Measurements from ENCODE around the gene CXXC4. TPM values are rescaled to one million over a fixed set of nuclear protein-coding genes. Genes with fewer than 3 reads are reported as not detected.

CXXC4 gene
- total RNA-seq, 1 donor from 2014 or later, result not detected

GRCh38 chr4:104500442-104500841 is 5.7 kb upstream of the CXXC4 start:
- Mint-ChIP-seq H3K4me1 (ENCODE audit: low read depth) (peaks cover 2% of the 10 kb centered on the region), H3K27me3 (ENCODE audit: low read depth) (peaks cover 15% of the 10 kb centered on the region), H3K9me3 (no peaks in the 10 kb centered on the region), H3K4me3 (ENCODE audit: low read depth) (no peak overlapping the region), H3K27ac (no peak overlapping the region), H3K36me3 (ENCODE audit: low read depth) (no peaks in the 10 kb centered on the region)
- no peak for DNase-seq (ENCODE audit: low spot score)
- intact Hi-C loops (cut with micrococcal nuclease), result no loop called here

GRCh38 chr4:104494185-104494584 is 509 bp downstream of the CXXC4 start:
- Mint-ChIP-seq H3K36me3 (ENCODE audit: low read depth) (no peaks in the 10 kb centered on the region), H3K9me3 (no peaks in the 10 kb centered on the region), H3K27me3 (ENCODE audit: low read depth) (peaks cover 68% of the 10 kb centered on the region), H3K27ac (no peak overlapping the region), H3K4me1 (ENCODE audit: low read depth) (peaks cover 23% of the 10 kb centered on the region), H3K4me3 (ENCODE audit: low read depth) (peak overlapping the region; percentile 26)
- DNase-seq (ENCODE audit: low spot score), result no peak
- intact Hi-C loops (cut with micrococcal nuclease), result no loop called here

GRCh38 chr4:104493081-104493831 is 1.4 kb downstream of the CXXC4 start:
- H3K9me3 Mint-ChIP-seq, result no peaks in the 10 kb centered on the region
- H3K27me3 Mint-ChIP-seq (ENCODE audit: low read depth), result peaks cover 72% of the 10 kb centered on the region
- no peak overlapping the region for H3K4me3 Mint-ChIP-seq (ENCODE audit: low read depth)
- no peaks in the 10 kb centered on the region for H3K36me3 Mint-ChIP-seq (ENCODE audit: low read depth)
- no peak for DNase-seq (ENCODE audit: low spot score)
- no peak overlapping the region for H3K27ac Mint-ChIP-seq
- H3K4me1 Mint-ChIP-seq (ENCODE audit: low read depth), result peaks cover 23% of the 10 kb centered on the region
- intact Hi-C loops (cut with micrococcal nuclease), result no loop called here

- H3K36me3 Mint-ChIP-seq (ENCODE audit: low read depth), result no peaks in the 10 kb centered on the region
- H3K4me1 Mint-ChIP-seq (ENCODE audit: low read depth), result peaks cover 23% of the 10 kb centered on the region
- H3K27me3 Mint-ChIP-seq (ENCODE audit: low read depth), result peaks cover 72% of the 10 kb centered on the region
- intact Hi-C loops (cut with micrococcal nuclease), result no loop called here
- no peak for DNase-seq (ENCODE audit: low spot score)
- no peaks in the 10 kb centered on the region for H3K9me3 Mint-ChIP-seq
- H3K4me3 Mint-ChIP-seq (ENCODE audit: low read depth), result no peak overlapping the region
- no peak overlapping the region for H3K27ac Mint-ChIP-seq
Observed at GRCh38 chr4:104492183-104492771, 2.4 kb downstream of the CXXC4 start.

GRCh38 chr4:104491481-104492182 is 3.1 kb downstream of the CXXC4 start:
- Mint-ChIP-seq H3K4me1 (ENCODE audit: low read depth) (peaks cover 23% of the 10 kb centered on the region), H3K36me3 (ENCODE audit: low read depth) (no peaks in the 10 kb centered on the region), H3K27ac (no peak overlapping the region), H3K9me3 (no peaks in the 10 kb centered on the region), H3K4me3 (ENCODE audit: low read depth) (peak overlapping the region; percentile 57), H3K27me3 (ENCODE audit: low read depth) (peaks cover 71% of the 10 kb centered on the region)
- intact Hi-C loops (cut with micrococcal nuclease), result no loop called here
- no peak for DNase-seq (ENCODE audit: low spot score)

GRCh38 chr4:104490770-104491480 is 3.8 kb downstream of the CXXC4 start:
- Mint-ChIP-seq H3K4me1 (ENCODE audit: low read depth) (peaks cover 23% of the 10 kb centered on the region), H3K27me3 (ENCODE audit: low read depth) (peaks cover 70% of the 10 kb centered on the region), H3K4me3 (ENCODE audit: low read depth) (peak overlapping the region; percentile 72), H3K27ac (no peak overlapping the region), H3K36me3 (ENCODE audit: low read depth) (no peaks in the 10 kb centered on the region), H3K9me3 (no peaks in the 10 kb centered on the region)
- intact Hi-C loops (cut with micrococcal nuclease), result no loop called here
- no peak for DNase-seq (ENCODE audit: low spot score)

- peak overlapping the region; percentile 72 for H3K4me3 Mint-ChIP-seq (ENCODE audit: low read depth)
- no peak overlapping the region for H3K27ac Mint-ChIP-seq
- H3K36me3 Mint-ChIP-seq (ENCODE audit: low read depth), result no peaks in the 10 kb centered on the region
- no peaks in the 10 kb centered on the region for H3K9me3 Mint-ChIP-seq
- peaks cover 63% of the 10 kb centered on the region for H3K27me3 Mint-ChIP-seq (ENCODE audit: low read depth)
- no peak for DNase-seq (ENCODE audit: low spot score)
- intact Hi-C loops (cut with micrococcal nuclease), result no loop called here
- H3K4me1 Mint-ChIP-seq (ENCODE audit: low read depth), result peaks cover 20% of the 10 kb centered on the region
Observed at GRCh38 chr4:104490096-104490769, 4.5 kb downstream of the CXXC4 start.

- no peak overlapping the region for H3K4me3 Mint-ChIP-seq (ENCODE audit: low read depth)
- intact Hi-C loops (cut with micrococcal nuclease), result no loop called here
- peaks cover 17% of the 10 kb centered on the region for H3K4me1 Mint-ChIP-seq (ENCODE audit: low read depth)
- H3K36me3 Mint-ChIP-seq (ENCODE audit: low read depth), result no peaks in the 10 kb centered on the region
- no peak for DNase-seq (ENCODE audit: low spot score)
- H3K27me3 Mint-ChIP-seq (ENCODE audit: low read depth), result peaks cover 60% of the 10 kb centered on the region
- H3K9me3 Mint-ChIP-seq, result no peaks in the 10 kb centered on the region
- H3K27ac Mint-ChIP-seq, result no peak overlapping the region
Observed at GRCh38 chr4:104489731-104490095, 5.0 kb downstream of the CXXC4 start.

- Mint-ChIP-seq H3K36me3 (ENCODE audit: low read depth) (no peaks in the 10 kb centered on the region), H3K4me3 (ENCODE audit: low read depth) (no peak overlapping the region), H3K9me3 (no peaks in the 10 kb centered on the region), H3K27me3 (ENCODE audit: low read depth) (peaks cover 45% of the 10 kb centered on the region), H3K27ac (no peak overlapping the region), H3K4me1 (ENCODE audit: low read depth) (peaks cover 11% of the 10 kb centered on the region)
- intact Hi-C loops (cut with micrococcal nuclease), result no loop called here
- no peak for DNase-seq (ENCODE audit: low spot score)
Observed at GRCh38 chr4:104488151-104488550, 6.5 kb downstream of the CXXC4 start.

- H3K9me3 Mint-ChIP-seq, result no peaks in the 10 kb centered on the region
- peaks cover 34% of the 10 kb centered on the region for H3K27me3 Mint-ChIP-seq (ENCODE audit: low read depth)
- no peak overlapping the region for H3K27ac Mint-ChIP-seq
- H3K4me1 Mint-ChIP-seq (ENCODE audit: low read depth), result peaks cover 10% of the 10 kb centered on the region
- no peak overlapping the region for H3K4me3 Mint-ChIP-seq (ENCODE audit: low read depth)
- intact Hi-C loops (cut with micrococcal nuclease), result no loop called here
- H3K36me3 Mint-ChIP-seq (ENCODE audit: low read depth), result no peaks in the 10 kb centered on the region
- no peak for DNase-seq (ENCODE audit: low spot score)
Observed at GRCh38 chr4:104486716-104487504, 7.8 kb downstream of the CXXC4 start.

- no peaks in the 10 kb centered on the region for H3K9me3 Mint-ChIP-seq
- H3K27ac Mint-ChIP-seq, result no peak overlapping the region
- intact Hi-C loops (cut with micrococcal nuclease), result no loop called here
- DNase-seq (ENCODE audit: low spot score), result no peak
- no peaks in the 10 kb centered on the region for H3K27me3 Mint-ChIP-seq (ENCODE audit: low read depth)
- H3K4me3 Mint-ChIP-seq (ENCODE audit: low read depth), result no peak overlapping the region
- no peaks in the 10 kb centered on the region for H3K4me1 Mint-ChIP-seq (ENCODE audit: low read depth)
- H3K36me3 Mint-ChIP-seq (ENCODE audit: low read depth), result no peaks in the 10 kb centered on the region
Observed at GRCh38 chr4:104475652-104476051, 19.0 kb downstream of the CXXC4 start.

GRCh38 chr4:104472766-104473165 is 21.9 kb downstream of the CXXC4 start:
- intact Hi-C loops (cut with micrococcal nuclease), result no loop called here
- Mint-ChIP-seq H3K36me3 (ENCODE audit: low read depth) (no peaks in the 10 kb centered on the region), H3K27ac (no peak overlapping the region), H3K4me3 (ENCODE audit: low read depth) (no peak overlapping the region), H3K27me3 (ENCODE audit: low read depth) (no peaks in the 10 kb centered on the region), H3K9me3 (no peaks in the 10 kb centered on the region), H3K4me1 (ENCODE audit: low read depth) (no peaks in the 10 kb centered on the region)
- DNase-seq (ENCODE audit: low spot score), result no peak

All from activated T-helper 2 cell treated with anti-CD3 and anti-CD28 coated beads, Interferon-gamma antibody, Interleukin-2, Interleukin-4, amounts not matched to agents 10 μg/mL and 5 μg/mL and 100 μg/mL, durations not matched to agents 14 hours and 24 hours and 36 hours (primary cell).